ENCODE measurements around the gene MLH3. TPM values are rescaled to one million over a fixed set of nuclear protein-coding genes. Genes with fewer than 3 reads are reported as not detected.
A peak's percentile ranks its signal among the peaks of the same experiment; 100 is the strongest.

The MLH3 gene
- total RNA-seq, 6 donors from 2014 or later, result 15.9 to 87.0 (median 24.5) TPM

GRCh38 chr14:74975059-74975810 lies 76.0 kb downstream of the MLH3 start:
- no peaks in the 10 kb centered on the region for H3K9me3 ChIP-seq
- TF ChIP-seq EP300 (IDR thresholded peaks at IDR 0.05), result no peak
- TF ChIP-seq, protein P1, sequence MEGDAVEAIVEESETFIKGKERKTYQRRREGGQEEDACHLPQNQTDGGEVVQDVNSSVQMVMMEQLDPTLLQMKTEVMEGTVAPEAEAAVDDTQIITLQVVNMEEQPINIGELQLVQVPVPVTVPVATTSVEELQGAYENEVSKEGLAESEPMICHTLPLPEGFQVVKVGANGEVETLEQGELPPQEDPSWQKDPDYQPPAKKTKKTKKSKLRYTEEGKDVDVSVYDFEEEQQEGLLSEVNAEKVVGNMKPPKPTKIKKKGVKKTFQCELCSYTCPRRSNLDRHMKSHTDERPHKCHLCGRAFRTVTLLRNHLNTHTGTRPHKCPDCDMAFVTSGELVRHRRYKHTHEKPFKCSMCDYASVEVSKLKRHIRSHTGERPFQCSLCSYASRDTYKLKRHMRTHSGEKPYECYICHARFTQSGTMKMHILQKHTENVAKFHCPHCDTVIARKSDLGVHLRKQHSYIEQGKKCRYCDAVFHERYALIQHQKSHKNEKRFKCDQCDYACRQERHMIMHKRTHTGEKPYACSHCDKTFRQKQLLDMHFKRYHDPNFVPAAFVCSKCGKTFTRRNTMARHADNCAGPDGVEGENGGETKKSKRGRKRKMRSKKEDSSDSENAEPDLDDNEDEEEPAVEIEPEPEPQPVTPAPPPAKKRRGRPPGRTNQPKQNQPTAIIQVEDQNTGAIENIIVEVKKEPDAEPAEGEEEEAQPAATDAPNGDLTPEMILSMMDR (IDR thresholded peaks at IDR 0.05), result no peak
- peak in 1 of 2 donors; percentile 41 for TF ChIP-seq POLR2AphosphoS5 (IDR thresholded peaks at IDR 0.05)
- no peak for TF ChIP-seq POLR2A (IDR thresholded peaks at IDR 0.05)
- ATAC-seq (ENCODE audit: low FRiP score in 2 of 2) (peak in 1 of 2 donors; percentile 48), DNase-seq (peak in 1 of 2 donors; percentile 90)
- no peak overlapping the region for H3K4me3 ChIP-seq
- peaks cover 0 to 19% (median 12%) of the 10 kb centered on the region in 4 donors for H3K4me1 ChIP-seq
- WGBS, 2 donors, result 82 to 83% methylated on average over 9 to 12 of the region's 12 CpGs
- no peak overlapping the region for H3K27ac ChIP-seq
- H3K36me3 ChIP-seq, result no peaks in the 10 kb centered on the region
- H3K27me3 ChIP-seq, result no peaks in the 10 kb centered on the region

GRCh38 chr14:74974364-74975058 lies 76.8 kb downstream of the MLH3 start:
- no peak overlapping the region for H3K27ac ChIP-seq
- no peak for DNase-seq

DNA sequence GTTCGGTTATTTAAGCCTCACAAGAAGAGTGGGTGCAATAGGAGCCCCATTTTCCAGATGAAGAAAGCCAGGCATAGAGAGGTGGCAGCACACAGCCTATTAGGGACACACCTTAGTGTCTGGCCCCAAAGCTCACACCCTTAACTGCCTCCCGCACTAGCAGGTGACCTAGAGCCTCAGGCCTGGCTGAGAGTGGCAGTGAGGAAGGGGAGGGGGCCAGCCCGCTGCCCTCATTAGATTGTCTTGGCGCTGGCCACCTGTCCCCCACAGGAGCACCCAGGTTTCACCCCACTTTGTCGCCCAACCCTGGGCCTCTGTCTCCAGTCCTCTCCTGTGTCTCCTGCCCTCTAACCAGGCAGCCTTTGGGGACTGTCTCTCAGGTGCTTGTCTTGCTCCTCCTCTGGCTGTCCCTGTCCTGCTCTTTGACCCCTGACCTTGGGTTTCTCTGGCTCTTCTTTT lies 77.3 kb downstream of the MLH3 start:
- whole genome bisulfite sequencing, 2 donors, result 89 to 97% methylated on average over 3 to 5 of the region's 5 CpGs
- H3K36me3 ChIP-seq, result no peaks in the 10 kb centered on the region
- no peak for DNase-seq
- no peaks in the 10 kb centered on the region for H3K27me3 ChIP-seq
- peaks cover 0 to 19% (median 12%) of the 10 kb centered on the region in 4 donors for H3K4me1 ChIP-seq
- H3K4me3 ChIP-seq, result no peak overlapping the region
- ATAC-seq (ENCODE audit: low FRiP score in 2 of 2), result no peak
- H3K27ac ChIP-seq, result peak overlapping the region in 1 of 4 donors; percentile 43
- TF ChIP-seq POLR2AphosphoS5 (IDR thresholded peaks at IDR 0.05), result no peak
- TF ChIP-seq, protein P1 (IDR thresholded peaks at IDR 0.05), result no peak
- no peak for TF ChIP-seq EP300 (IDR thresholded peaks at IDR 0.05)
- TF ChIP-seq POLR2A (IDR thresholded peaks at IDR 0.05), result no peak
- H3K9me3 ChIP-seq, result no peaks in the 10 kb centered on the region

More at GRCh38 chr14:74974364-74975058, 76.8 kb downstream of the MLH3 start:
- H3K4me1 ChIP-seq, result peaks cover 0 to 19% (median 12%) of the 10 kb centered on the region in 4 donors
- TF ChIP-seq POLR2AphosphoS5 (IDR thresholded peaks at IDR 0.05) (no peak), EP300 (IDR thresholded peaks at IDR 0.05) (no peak), POLR2A (IDR thresholded peaks at IDR 0.05) (no peak)
- TF ChIP-seq, protein P1 (IDR thresholded peaks at IDR 0.05), result no peak
- H3K9me3 ChIP-seq, result no peaks in the 10 kb centered on the region
- peak in 1 of 2 donors; percentile 19 for ATAC-seq (ENCODE audit: low FRiP score in 2 of 2)
- H3K36me3 ChIP-seq, result no peaks in the 10 kb centered on the region
- H3K27me3 ChIP-seq, result no peaks in the 10 kb centered on the region
- 76 to 86% methylated on average over 11 to 15 of the region's 15 CpGs for WGBS, 2 donors
- H3K4me3 ChIP-seq, result no peak overlapping the region

- ATAC-seq (ENCODE audit: low FRiP score in 2 of 2) (peak; percentile 31 to 48), DNase-seq (peak; percentile 52 to 84)
- TF ChIP-seq, protein P1 (IDR thresholded peaks at IDR 0.05), result no peak
- TF ChIP-seq POLR2AphosphoS5 (IDR thresholded peaks at IDR 0.05), result peak in 1 of 2 donors; percentile 10
- H3K36me3 ChIP-seq, result no peaks in the 10 kb centered on the region
- peak overlapping the region in 1 of 4 donors; percentile 43 for H3K27ac ChIP-seq
- peaks cover 0 to 19% (median 12%) of the 10 kb centered on the region in 4 donors for H3K4me1 ChIP-seq
- no peaks in the 10 kb centered on the region for H3K27me3 ChIP-seq
- H3K9me3 ChIP-seq, result no peaks in the 10 kb centered on the region
- 60% methylated on average over 15 of the region's 15 CpGs; no CpG with 5 or more reads in 1 of the 2 donors for WGBS, 2 donors
- no peak overlapping the region for H3K4me3 ChIP-seq
Measured at GRCh38 chr14:74973003-74973653, 78.1 kb downstream of the MLH3 start.

All from upper lobe of left lung (tissue), 6 donors.